Subcutaneous abdominal adipose tissue (tissue), 5 donors: ENCODE data around the gene C20orf202.

Source experiments
- H3K27ac ChIP-seq: one replicate; pipeline ENCODE4 v1.7.0; 2013; ENCODE audit warnings: low read depth, mild to moderate bottlenecking, inconsistent platforms, low read length, moderate library complexity
- H3K27me3 ChIP-seq, 5 donors: one replicate each; pipeline ENCODE4 v1.7.0; 2013; ENCODE audit warnings: low read length in 5 of 5, inconsistent platforms in 1 of 5; ENCODE audit not compliant: control insufficient read depth in 5 of 5, insufficient read depth in 4 of 5
- H3K36me3 ChIP-seq, 5 donors: one replicate each; pipeline ENCODE4 v1.7.0; 2013; ENCODE audit warnings: low read length in 5 of 5; ENCODE audit not compliant: control insufficient read depth in 5 of 5, insufficient read depth in 5 of 5
- H3K4me1 ChIP-seq, 5 donors: one replicate each; pipeline ENCODE4 v1.7.0; 2013; ENCODE audit warnings: low read length in 5 of 5, mild to moderate bottlenecking in 3 of 5, moderate library complexity in 1 of 5; ENCODE audit not compliant: control insufficient read depth in 5 of 5, insufficient read depth in 5 of 5
- H3K4me3 ChIP-seq, 5 donors: one replicate each; pipeline ENCODE4 v1.7.0; 2013; ENCODE audit warnings: low read length in 5 of 5, low read depth in 1 of 5
- H3K9ac ChIP-seq, 5 donors: one replicate each; pipeline ENCODE4 v1.7.0; 2013; ENCODE audit warnings: low read length in 5 of 5, mild to moderate bottlenecking in 4 of 5, moderate library complexity in 3 of 5
- H3K9me3 ChIP-seq, 5 donors: one replicate each; pipeline ENCODE4 v1.7.0; 2013; ENCODE audit warnings: low read length in 5 of 5; ENCODE audit not compliant: control insufficient read depth in 5 of 5
- donor health status: healthy.
- donor health status: healthy.
- donor health status: healthy.
- donor health status: healthy.
- donor health status: healthy.

Gene C20orf202

GRCh38 chr20:1255675-1256074 is 52.4 kb downstream of the C20orf202 start:
- Histone ChIP-seq H3K27me3 (peaks cover 0 to 16% (median 5%) of the 10 kb centered on the region in 5 donors), H3K36me3 (no peaks in the 10 kb centered on the region), H3K9me3 (no peaks in the 10 kb centered on the region), H3K27ac (no peak overlapping the region), H3K9ac (no peak overlapping the region), H3K4me3 (no peak overlapping the region), H3K4me1 (no peaks in the 10 kb centered on the region)
